ENCODE results near the gene WASF2.

The WASF2 gene

GRCh38 chr1:27377760-27378495 is 112.0 kb downstream of the WASF2 start:
- TF ChIP-seq FOXP2 (optimal IDR thresholded peaks at IDR 0.05; ENCODE audit: borderline replicate concordance, extremely low read depth, extremely low read length, insufficient read depth): no peak

- TF ChIP-seq REST (IDR thresholded peaks at IDR 0.05; ENCODE audit: insufficient read depth in 1 of 2, low read depth in 2 of 2, low read length in 2 of 2) (no peak), POLR2AphosphoS5 (IDR thresholded peaks at IDR 0.05; ENCODE audit: low read depth, low read length) (no peak), SIN3A (IDR thresholded peaks at IDR 0.05; ENCODE audit: borderline replicate concordance, insufficient read depth, low read length) (no peak), FOXP2 (optimal IDR thresholded peaks at IDR 0.05; ENCODE audit: borderline replicate concordance, extremely low read depth, extremely low read length, insufficient read depth) (no peak), TAF1 (IDR thresholded peaks at IDR 0.05; ENCODE audit: borderline replicate concordance, insufficient read depth, low read length) (no peak)
Measured at GRCh38 chr1:27374362-27375086, 115.4 kb downstream of the WASF2 start, which contains the start of gene FCN3. Gene FCN3, minus strand, starts transcription at chr1:27374824. Its CDS starts 6 bp downstream, at chr1:27374818.

- TF ChIP-seq REST (IDR thresholded peaks at IDR 0.05; ENCODE audit: insufficient read depth in 1 of 2, low read depth in 2 of 2, low read length in 2 of 2): no peak
- no peak for TF ChIP-seq SIN3A (IDR thresholded peaks at IDR 0.05; ENCODE audit: borderline replicate concordance, insufficient read depth, low read length)
- TF ChIP-seq TAF1 (IDR thresholded peaks at IDR 0.05; ENCODE audit: borderline replicate concordance, insufficient read depth, low read length): no peak
- TF ChIP-seq FOXP2 (optimal IDR thresholded peaks at IDR 0.05; ENCODE audit: borderline replicate concordance, extremely low read depth, extremely low read length, insufficient read depth): no peak
- TF ChIP-seq POLR2AphosphoS5 (IDR thresholded peaks at IDR 0.05; ENCODE audit: low read depth, low read length): no peak
Measured at GRCh38 chr1:27372808-27373690, 116.9 kb downstream of the WASF2 start.

GRCh38 chr1:27372022-27372807 is 117.8 kb downstream of the WASF2 start:
- no peak for TF ChIP-seq SIN3A (IDR thresholded peaks at IDR 0.05; ENCODE audit: borderline replicate concordance, insufficient read depth, low read length)
- TF ChIP-seq FOXP2 (optimal IDR thresholded peaks at IDR 0.05; ENCODE audit: borderline replicate concordance, extremely low read depth, extremely low read length, insufficient read depth): no peak
- no peak for TF ChIP-seq REST (IDR thresholded peaks at IDR 0.05; ENCODE audit: insufficient read depth in 1 of 2, low read depth in 2 of 2, low read length in 2 of 2)
- no peak for TF ChIP-seq TAF1 (IDR thresholded peaks at IDR 0.05; ENCODE audit: borderline replicate concordance, insufficient read depth, low read length)
- no peak for TF ChIP-seq POLR2AphosphoS5 (IDR thresholded peaks at IDR 0.05; ENCODE audit: low read depth, low read length)

Measured in PFSK-1 (cell line).